ENCODE measurements around the gene CFAP299. TPM values are rescaled to one million over a fixed set of nuclear protein-coding genes. Genes with fewer than 3 reads are reported as not detected.

The CFAP299 gene
- total RNA-seq, 2 experiments from 2014 or later: not detected

DNA sequence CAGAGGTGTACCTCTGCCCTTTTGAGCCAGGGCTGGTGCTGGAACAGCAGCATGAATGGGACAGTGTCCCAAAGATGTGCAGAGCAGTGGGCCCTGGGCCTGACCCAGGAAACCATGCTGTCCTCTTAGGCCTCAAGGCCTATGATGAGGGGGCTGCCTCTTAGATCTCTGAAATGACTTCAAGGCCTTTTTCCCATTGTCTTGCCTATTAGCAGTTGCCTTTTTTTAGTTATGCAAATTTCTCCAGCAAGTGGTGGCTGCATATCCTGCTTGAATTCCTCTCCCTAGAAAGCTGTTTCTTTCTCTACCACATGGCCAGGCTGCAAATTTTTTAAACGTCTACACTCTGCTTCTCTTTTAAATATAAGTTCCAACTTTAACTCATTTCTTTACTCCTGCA is 160.3 kb downstream of the CFAP299 start:
- H3K4me3 Mint-ChIP-seq: no peak overlapping the region
- H3K9me3 Mint-ChIP-seq (ENCODE audit: insufficient read depth): peaks cover 34% of the 10 kb centered on the region
- CTCF ChIA-PET: no interaction called here
- no peak overlapping the region for H3K27ac Mint-ChIP-seq
- H3K36me3 Mint-ChIP-seq (ENCODE audit: low read depth): peaks cover 45% of the 10 kb centered on the region
- ATAC-seq (no peak), DNase-seq (no peak)
- POLR2A ChIA-PET: no interaction called here
- peaks cover 39% of the 10 kb centered on the region for H3K4me1 Mint-ChIP-seq (ENCODE audit: low read depth)
- no peaks in the 10 kb centered on the region for H3K27me3 Mint-ChIP-seq (ENCODE audit: low read depth)

DNA sequence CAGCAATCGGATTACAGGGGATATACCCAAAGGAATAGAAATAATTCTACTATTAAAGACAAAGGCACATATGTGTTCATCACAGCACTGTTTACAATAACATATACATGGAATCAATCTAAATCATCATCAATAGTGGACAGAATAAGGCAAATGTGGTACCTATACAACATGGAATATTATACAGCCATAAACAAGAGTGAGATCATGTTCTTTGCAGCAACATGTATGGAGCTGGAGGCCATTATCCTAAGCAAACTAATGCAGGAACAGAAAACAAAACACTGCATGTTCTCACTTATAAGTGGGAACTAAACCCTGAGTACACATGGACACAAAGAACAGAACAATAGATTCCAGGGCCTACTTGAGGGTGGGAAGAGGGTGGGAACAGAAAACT is 163.2 kb downstream of the CFAP299 start:
- ChIA-PET POLR2A (no interaction called here), CTCF (no interaction called here)
- Mint-ChIP-seq H3K9me3 (ENCODE audit: insufficient read depth) (peaks cover 21% of the 10 kb centered on the region), H3K36me3 (ENCODE audit: low read depth) (peaks cover 29% of the 10 kb centered on the region), H3K4me3 (no peak overlapping the region), H3K4me1 (ENCODE audit: low read depth) (peaks cover 20% of the 10 kb centered on the region), H3K27ac (no peak overlapping the region), H3K27me3 (ENCODE audit: low read depth) (no peaks in the 10 kb centered on the region)
- ATAC-seq: no peak
- DNase-seq: no peak

- Mint-ChIP-seq H3K27me3 (ENCODE audit: low read depth) (no peaks in the 10 kb centered on the region), H3K4me3 (no peak overlapping the region), H3K4me1 (ENCODE audit: low read depth) (peaks cover 14% of the 10 kb centered on the region), H3K9me3 (ENCODE audit: insufficient read depth) (peaks cover 18% of the 10 kb centered on the region), H3K36me3 (ENCODE audit: low read depth) (peaks cover 26% of the 10 kb centered on the region), H3K27ac (peak overlapping the region; percentile 45)
- CTCF ChIA-PET: interaction anchor here (1.0 kb wide), 2 partner anchors 11 to 75 kb away, joined by 3 read pairs; no protein-coding TSS in a partner anchor
- POLR2A ChIA-PET: no interaction called here
- peak; percentile 84 for ATAC-seq
- DNase-seq: peak; percentile 46
Observed at GRCh38 chr4:80500613-80501012, 165.1 kb downstream of the CFAP299 start.

- ChIA-PET CTCF (no interaction called here), POLR2A (no interaction called here)
- H3K4me3 Mint-ChIP-seq: no peak overlapping the region
- H3K4me1 Mint-ChIP-seq (ENCODE audit: low read depth): peaks cover 16% of the 10 kb centered on the region
- DNase-seq: no peak
- no peaks in the 10 kb centered on the region for H3K27me3 Mint-ChIP-seq (ENCODE audit: low read depth)
- H3K27ac Mint-ChIP-seq: no peak overlapping the region
- H3K36me3 Mint-ChIP-seq (ENCODE audit: low read depth): no peaks in the 10 kb centered on the region
- H3K9me3 Mint-ChIP-seq (ENCODE audit: insufficient read depth): no peaks in the 10 kb centered on the region
- no peak for ATAC-seq
Observed at GRCh38 chr4:80507077-80507476, 171.5 kb downstream of the CFAP299 start.

DNA sequence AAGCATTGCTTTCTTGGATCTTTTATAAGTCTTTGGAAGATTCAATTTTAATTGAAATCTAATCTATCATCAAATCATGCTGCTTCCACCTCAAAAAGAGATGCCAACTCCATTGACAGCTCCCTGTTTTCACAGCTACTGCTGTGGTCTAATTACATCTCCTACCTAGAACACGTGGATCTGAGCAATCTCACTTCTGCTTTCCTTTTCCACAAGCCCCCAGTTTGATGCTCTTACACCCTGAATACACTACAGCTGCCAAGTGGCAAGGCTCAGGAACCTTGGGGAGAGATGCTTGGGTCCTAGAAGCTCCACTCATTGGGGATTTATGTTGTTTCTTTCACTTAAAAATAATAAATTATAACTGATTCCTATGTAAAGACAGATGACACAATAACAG is 172.0 kb downstream of the CFAP299 start:
- no peak overlapping the region for H3K27ac Mint-ChIP-seq
- H3K27me3 Mint-ChIP-seq (ENCODE audit: low read depth): no peaks in the 10 kb centered on the region
- ChIA-PET POLR2A (no interaction called here), CTCF (no interaction called here)
- ATAC-seq (no peak), DNase-seq (no peak)
- H3K36me3 Mint-ChIP-seq (ENCODE audit: low read depth): no peaks in the 10 kb centered on the region
- peaks cover 16% of the 10 kb centered on the region for H3K4me1 Mint-ChIP-seq (ENCODE audit: low read depth)
- H3K4me3 Mint-ChIP-seq: no peak overlapping the region
- no peaks in the 10 kb centered on the region for H3K9me3 Mint-ChIP-seq (ENCODE audit: insufficient read depth)

DNA sequence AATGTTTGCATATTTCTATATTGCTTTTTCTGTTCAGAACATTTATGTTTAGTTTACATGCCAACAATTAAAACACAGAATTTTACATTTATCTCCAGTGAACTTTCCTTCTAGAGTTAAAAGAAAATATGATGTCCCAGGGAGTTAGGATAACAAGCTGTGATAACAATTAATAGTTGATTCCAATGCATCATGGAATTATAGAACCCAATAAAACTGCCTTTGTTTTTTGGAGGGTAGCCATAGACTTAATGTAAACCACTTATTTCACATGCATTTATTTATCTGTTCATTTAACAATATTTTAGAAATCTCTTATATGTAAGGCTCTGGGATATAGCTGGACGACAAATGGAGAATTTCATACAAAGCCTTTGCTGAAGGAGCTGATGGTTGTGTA is 180.0 kb downstream of the CFAP299 start:
- Mint-ChIP-seq H3K4me3 (no peak overlapping the region), H3K27ac (no peak overlapping the region), H3K27me3 (ENCODE audit: low read depth) (no peaks in the 10 kb centered on the region), H3K4me1 (ENCODE audit: low read depth) (no peaks in the 10 kb centered on the region), H3K36me3 (ENCODE audit: low read depth) (no peaks in the 10 kb centered on the region), H3K9me3 (ENCODE audit: insufficient read depth) (no peaks in the 10 kb centered on the region)
- ChIA-PET POLR2A (no interaction called here), CTCF (interaction anchor here (0.6 kb wide), 1 partner anchor 1915 kb away, joined by 4 read pairs; no protein-coding TSS in a partner anchor)
- DNase-seq: no peak
- no peak for ATAC-seq

DNA sequence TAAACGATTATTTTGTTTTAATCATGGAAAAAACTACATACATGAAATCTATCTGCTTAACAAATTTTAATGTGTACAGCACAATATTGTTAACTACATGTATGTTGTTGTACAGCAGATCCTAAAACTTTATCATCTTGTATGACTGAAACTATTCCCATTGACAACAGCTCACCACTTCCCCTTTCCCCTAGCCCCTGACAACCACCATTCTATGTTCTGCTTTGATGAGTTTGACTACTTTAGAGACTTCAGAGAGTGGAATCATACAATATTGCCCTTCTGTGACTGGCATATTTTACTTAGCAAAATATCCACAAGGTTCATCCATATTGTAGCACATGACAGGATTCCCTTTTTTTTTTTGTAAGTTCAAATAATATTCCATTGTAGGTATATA is 185.9 kb downstream of the CFAP299 start:
- Mint-ChIP-seq H3K9me3 (ENCODE audit: insufficient read depth) (no peaks in the 10 kb centered on the region), H3K27ac (no peak overlapping the region), H3K36me3 (ENCODE audit: low read depth) (peaks cover 2% of the 10 kb centered on the region), H3K27me3 (ENCODE audit: low read depth) (no peaks in the 10 kb centered on the region), H3K4me1 (ENCODE audit: low read depth) (no peaks in the 10 kb centered on the region), H3K4me3 (no peak overlapping the region)
- DNase-seq (no peak), ATAC-seq (no peak)
- CTCF ChIA-PET: no interaction called here
- POLR2A ChIA-PET: no interaction called here

DNA sequence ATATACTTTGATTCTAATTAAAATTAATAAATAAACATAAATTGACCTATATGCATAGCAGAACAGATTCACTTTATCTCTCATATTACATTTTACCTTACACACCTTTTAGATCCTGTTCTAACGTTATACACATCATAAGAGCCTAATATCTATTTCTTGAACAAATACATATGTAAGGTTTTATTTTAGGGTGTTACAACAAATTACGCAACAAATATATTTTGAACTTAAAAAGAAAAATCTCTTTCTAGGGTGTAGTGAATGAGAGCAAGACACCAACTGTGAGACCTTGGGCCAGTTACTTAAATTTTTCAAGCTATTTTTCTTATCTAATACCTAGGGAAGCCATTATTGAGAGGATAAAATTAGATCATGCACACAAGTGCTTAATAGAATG is 191.2 kb downstream of the CFAP299 start:
- H3K36me3 Mint-ChIP-seq (ENCODE audit: low read depth): peaks cover 2% of the 10 kb centered on the region
- no peak for ATAC-seq
- H3K9me3 Mint-ChIP-seq (ENCODE audit: insufficient read depth): no peaks in the 10 kb centered on the region
- no peaks in the 10 kb centered on the region for H3K27me3 Mint-ChIP-seq (ENCODE audit: low read depth)
- H3K4me3 Mint-ChIP-seq: no peak overlapping the region
- ChIA-PET CTCF (no interaction called here), POLR2A (no interaction called here)
- no peak for DNase-seq
- no peaks in the 10 kb centered on the region for H3K4me1 Mint-ChIP-seq (ENCODE audit: low read depth)
- H3K27ac Mint-ChIP-seq: no peak overlapping the region

DNA sequence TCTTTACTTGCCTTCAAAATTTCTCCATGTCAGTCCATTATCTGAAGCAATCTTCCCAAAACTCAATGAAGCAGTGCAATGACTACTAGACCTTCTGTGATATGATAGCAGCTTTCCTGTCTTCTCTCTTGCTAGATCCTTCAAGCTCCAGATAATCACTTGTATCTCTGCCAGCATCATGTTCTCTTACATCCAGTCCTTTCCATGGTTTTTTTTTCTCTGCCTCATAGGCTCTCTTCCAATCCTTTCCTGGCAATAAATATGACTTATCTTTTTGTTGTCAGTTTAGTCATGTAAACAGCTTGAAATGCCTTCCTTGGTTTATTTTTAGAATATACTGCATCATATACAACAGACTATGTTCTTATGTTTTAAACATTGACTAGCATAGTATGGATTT is 193.5 kb downstream of the CFAP299 start:
- no peak overlapping the region for H3K27ac Mint-ChIP-seq
- ATAC-seq (no peak), DNase-seq (no peak)
- no peak overlapping the region for H3K4me3 Mint-ChIP-seq
- ChIA-PET POLR2A (no interaction called here), CTCF (interaction anchor here (0.7 to 1.1 kb wide), 3 partner anchors 9 to 1415 kb away, joined by 3 read pairs; no protein-coding TSS in a partner anchor)
- peaks cover 2% of the 10 kb centered on the region for H3K36me3 Mint-ChIP-seq (ENCODE audit: low read depth)
- no peaks in the 10 kb centered on the region for H3K9me3 Mint-ChIP-seq (ENCODE audit: insufficient read depth)
- no peaks in the 10 kb centered on the region for H3K27me3 Mint-ChIP-seq (ENCODE audit: low read depth)
- no peaks in the 10 kb centered on the region for H3K4me1 Mint-ChIP-seq (ENCODE audit: low read depth)

GRCh38 chr4:80532674-80533333 is 197.3 kb downstream of the CFAP299 start:
- H3K36me3 Mint-ChIP-seq (ENCODE audit: low read depth): no peaks in the 10 kb centered on the region
- no peak overlapping the region for H3K27ac Mint-ChIP-seq
- H3K4me1 Mint-ChIP-seq (ENCODE audit: low read depth): no peaks in the 10 kb centered on the region
- H3K27me3 Mint-ChIP-seq (ENCODE audit: low read depth): no peaks in the 10 kb centered on the region
- H3K4me3 Mint-ChIP-seq: no peak overlapping the region
- H3K9me3 Mint-ChIP-seq (ENCODE audit: insufficient read depth): peaks cover 4% of the 10 kb centered on the region
- ChIA-PET CTCF (no interaction called here), POLR2A (no interaction called here)
- DNase-seq: no peak
- ATAC-seq: no peak

DNA sequence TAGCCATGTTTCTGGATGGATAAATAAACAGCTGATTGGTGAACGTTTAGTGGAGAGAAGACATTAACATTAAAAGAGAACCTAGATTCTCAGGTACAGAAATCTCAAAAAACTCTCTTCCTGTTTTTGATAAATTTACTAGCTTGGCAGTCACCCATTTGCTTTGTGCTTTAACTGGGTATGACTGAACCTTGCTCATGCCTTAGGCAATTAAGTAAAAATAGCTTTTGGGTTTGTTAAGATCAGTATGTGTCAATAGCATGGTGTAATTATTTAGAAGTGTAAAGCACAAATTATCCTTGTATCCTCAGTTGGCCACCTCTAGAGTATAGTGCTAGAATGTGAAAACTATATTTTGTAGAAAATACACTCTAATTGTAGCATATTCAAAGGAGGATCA is 200.0 kb downstream of the CFAP299 start:
- ChIA-PET CTCF (no interaction called here), POLR2A (no interaction called here)
- Mint-ChIP-seq H3K27me3 (ENCODE audit: low read depth) (no peaks in the 10 kb centered on the region), H3K36me3 (ENCODE audit: low read depth) (no peaks in the 10 kb centered on the region), H3K9me3 (ENCODE audit: insufficient read depth) (peaks cover 4% of the 10 kb centered on the region), H3K4me1 (ENCODE audit: low read depth) (peaks cover 9% of the 10 kb centered on the region), H3K4me3 (no peak overlapping the region), H3K27ac (no peak overlapping the region)
- ATAC-seq (no peak), DNase-seq (no peak)

DNA sequence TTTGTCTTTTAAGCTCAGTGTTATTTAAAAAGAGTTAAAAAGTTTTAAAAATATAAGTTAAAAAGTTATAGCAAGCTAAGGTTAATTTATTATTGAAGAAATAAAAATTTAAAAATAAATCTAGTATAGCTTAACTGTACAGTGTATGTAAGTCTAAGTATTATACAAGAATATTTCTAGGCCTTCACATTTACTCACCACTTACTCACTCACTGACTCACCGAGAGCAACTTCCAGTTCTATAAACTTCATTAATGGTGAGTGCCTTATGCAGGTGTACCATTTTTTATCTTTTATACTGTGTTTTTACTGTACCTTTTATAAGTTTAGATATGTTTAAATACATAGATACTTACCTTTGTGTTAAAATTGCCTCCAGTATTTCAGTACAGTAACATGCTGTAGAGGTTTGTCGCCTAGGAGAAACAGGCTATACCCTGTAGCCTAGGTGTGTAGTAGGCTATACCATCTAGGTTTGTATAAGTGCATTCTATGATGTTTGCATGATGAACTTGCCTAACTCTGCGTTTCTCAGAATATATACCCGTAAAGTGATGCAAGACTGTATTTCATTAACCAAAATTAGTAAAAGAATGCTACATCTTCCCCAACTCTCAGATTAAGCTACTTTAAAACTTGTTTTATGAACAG is 202.9 kb downstream of the CFAP299 start:
- POLR2A ChIA-PET: no interaction called here
- Mint-ChIP-seq H3K4me3 (no peak overlapping the region), H3K4me1 (ENCODE audit: low read depth) (peaks cover 10% of the 10 kb centered on the region), H3K9me3 (ENCODE audit: insufficient read depth) (peaks cover 4% of the 10 kb centered on the region), H3K27ac (no peak overlapping the region), H3K27me3 (ENCODE audit: low read depth) (no peaks in the 10 kb centered on the region), H3K36me3 (ENCODE audit: low read depth) (no peaks in the 10 kb centered on the region)
- ATAC-seq (no peak), DNase-seq (no peak)
- CTCF ChIA-PET: no interaction called here

DNA sequence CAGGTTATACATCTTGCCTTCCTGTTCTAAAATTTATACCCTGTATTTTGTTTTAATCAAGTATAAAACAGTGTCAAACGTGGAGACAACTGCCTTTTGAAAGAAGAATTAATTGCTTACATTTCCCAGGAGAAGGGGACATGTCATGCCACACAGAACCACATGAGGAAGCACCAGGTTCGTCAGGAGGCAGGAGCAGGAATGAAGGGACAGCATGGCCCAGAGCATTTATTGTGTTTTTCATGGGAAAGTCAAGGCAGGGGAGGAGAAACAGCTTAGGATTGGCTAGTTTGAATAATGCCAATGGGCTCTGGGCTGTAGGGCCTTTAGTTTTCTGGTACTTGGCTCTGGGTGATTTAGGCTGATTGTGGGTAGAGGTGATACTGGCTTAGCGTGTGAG is 203.7 kb downstream of the CFAP299 start:
- Mint-ChIP-seq H3K27me3 (ENCODE audit: low read depth) (no peaks in the 10 kb centered on the region), H3K27ac (no peak overlapping the region), H3K9me3 (ENCODE audit: insufficient read depth) (peaks cover 4% of the 10 kb centered on the region), H3K4me1 (ENCODE audit: low read depth) (peaks cover 10% of the 10 kb centered on the region), H3K4me3 (no peak overlapping the region), H3K36me3 (ENCODE audit: low read depth) (no peaks in the 10 kb centered on the region)
- ATAC-seq (no peak), DNase-seq (no peak)
- ChIA-PET CTCF (no interaction called here), POLR2A (no interaction called here)

All from activated CD8-positive, alpha-beta T cell treated with anti-CD3 and anti-CD28 coated beads, Interleukin-2, amount 10 ng/mL, durations not matched to agents 7 days and 5 days (primary cell).